Rectal smooth muscle tissue (tissue), 1 donor: ENCODE measurements around the gene CD300LD.

Experiments used
- H3K27ac ChIP-seq: one replicate; pipeline ENCODE4 v1.7.0; 2013; ENCODE audit warnings: low read depth, low read length, inconsistent platforms
- H3K27me3 ChIP-seq: one replicate; pipeline ENCODE4 v1.7.0; 2013; ENCODE audit warnings: low read length; ENCODE audit not compliant: control insufficient read depth, insufficient read depth
- H3K36me3 ChIP-seq: one replicate; pipeline ENCODE4 v1.7.0; 2013; ENCODE audit warnings: low read length; ENCODE audit not compliant: control insufficient read depth, insufficient read depth
- H3K4me1 ChIP-seq: one replicate; pipeline ENCODE4 v1.7.0; 2013; ENCODE audit warnings: low read length; ENCODE audit not compliant: control insufficient read depth, insufficient read depth
- H3K4me3 ChIP-seq: one replicate; pipeline ENCODE4 v1.7.0; 2013; ENCODE audit warnings: low read length
- H3K9ac ChIP-seq: one replicate; pipeline ENCODE4 v1.7.0; 2013; ENCODE audit warnings: low read length

Gene CD300LD

DNA sequence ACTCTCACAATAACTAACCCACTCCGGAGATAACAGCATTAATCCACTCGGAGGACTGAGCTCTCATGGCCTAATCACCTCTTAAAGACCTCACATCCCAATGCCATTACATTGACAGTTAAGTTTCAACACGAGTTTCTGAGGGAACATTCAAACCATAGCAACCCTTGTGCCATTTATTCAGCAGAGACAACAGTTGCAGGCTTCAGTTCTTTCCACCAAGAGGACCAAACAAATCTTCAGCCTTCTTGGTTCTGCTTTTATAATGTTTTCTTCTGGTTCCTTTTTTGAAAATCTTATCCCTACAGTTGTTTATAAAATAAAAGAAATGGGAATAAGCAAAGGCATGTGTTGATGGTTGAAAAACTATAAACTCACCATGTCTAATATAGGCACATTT lies 33.6 kb upstream of the CD300LD start:
- Histone ChIP-seq H3K27me3 (no peaks in the 10 kb centered on the region), H3K27ac (no peak overlapping the region), H3K36me3 (no peaks in the 10 kb centered on the region), H3K4me3 (no peak overlapping the region), H3K4me1 (no peaks in the 10 kb centered on the region), H3K9ac (no peak overlapping the region)

GRCh38 chr17:74624131-74624530 lies 32.0 kb upstream of the CD300LD start:
- no peaks in the 10 kb centered on the region for H3K27me3 ChIP-seq
- no peak overlapping the region for H3K27ac ChIP-seq
- H3K9ac ChIP-seq, result no peak overlapping the region
- H3K4me1 ChIP-seq, result no peaks in the 10 kb centered on the region
- no peak overlapping the region for H3K4me3 ChIP-seq
- no peaks in the 10 kb centered on the region for H3K36me3 ChIP-seq

GRCh38 chr17:74623693-74624093 lies 31.6 kb upstream of the CD300LD start, which contains the start of gene CD300E:
CD300E (minus strand) TSS chr17:74623738; CDS start chr17:74623621, 117 bp downstream.
- Histone ChIP-seq H3K4me3 (no peak within 1 kb of the TSS), H3K4me1 (no peaks in the 10 kb centered on the region), H3K36me3 (no peaks in the 10 kb centered on the region), H3K27ac (no peak within 1 kb of the TSS), H3K9ac (no peak within 1 kb of the TSS), H3K27me3 (no peaks in the 10 kb centered on the region)

- no peak overlapping the region for H3K27ac ChIP-seq
- H3K27me3 ChIP-seq, result no peaks in the 10 kb centered on the region
- no peak overlapping the region for H3K9ac ChIP-seq
- no peak overlapping the region for H3K4me3 ChIP-seq
- H3K4me1 ChIP-seq, result no peaks in the 10 kb centered on the region
- H3K36me3 ChIP-seq, result no peaks in the 10 kb centered on the region
These were observed 27.1 kb upstream of the CD300LD start for GRCh38 chr17:74619077-74619673.

DNA sequence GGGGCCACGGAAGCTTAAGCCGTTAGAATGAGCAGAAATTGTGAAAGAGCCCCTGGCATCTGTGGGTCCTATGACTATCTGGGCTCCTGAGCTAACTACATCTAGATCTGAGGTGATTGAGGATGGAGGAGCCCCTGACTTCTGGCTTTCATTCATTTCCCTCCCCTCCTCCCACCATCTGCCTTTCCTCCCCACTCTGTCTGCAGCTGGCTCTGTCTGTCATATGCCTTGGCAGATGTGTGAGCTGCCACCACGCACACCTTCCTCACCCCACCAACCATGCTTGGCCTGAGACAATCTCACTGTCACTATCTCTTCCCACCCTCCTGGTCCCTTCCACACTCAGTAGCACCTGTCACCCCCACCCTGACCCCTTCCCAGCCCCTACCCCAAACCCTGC lies 26.4 kb upstream of the CD300LD start:
- H3K4me1 ChIP-seq, result no peaks in the 10 kb centered on the region
- no peak overlapping the region for H3K9ac ChIP-seq
- H3K4me3 ChIP-seq, result no peak overlapping the region
- no peaks in the 10 kb centered on the region for H3K36me3 ChIP-seq
- H3K27me3 ChIP-seq, result no peaks in the 10 kb centered on the region
- H3K27ac ChIP-seq, result no peak overlapping the region

GRCh38 chr17:74616696-74617095 lies 24.6 kb upstream of the CD300LD start:
- Histone ChIP-seq H3K4me3 (no peak overlapping the region), H3K27ac (no peak overlapping the region), H3K27me3 (no peaks in the 10 kb centered on the region), H3K4me1 (no peaks in the 10 kb centered on the region), H3K36me3 (no peaks in the 10 kb centered on the region), H3K9ac (no peak overlapping the region)

DNA sequence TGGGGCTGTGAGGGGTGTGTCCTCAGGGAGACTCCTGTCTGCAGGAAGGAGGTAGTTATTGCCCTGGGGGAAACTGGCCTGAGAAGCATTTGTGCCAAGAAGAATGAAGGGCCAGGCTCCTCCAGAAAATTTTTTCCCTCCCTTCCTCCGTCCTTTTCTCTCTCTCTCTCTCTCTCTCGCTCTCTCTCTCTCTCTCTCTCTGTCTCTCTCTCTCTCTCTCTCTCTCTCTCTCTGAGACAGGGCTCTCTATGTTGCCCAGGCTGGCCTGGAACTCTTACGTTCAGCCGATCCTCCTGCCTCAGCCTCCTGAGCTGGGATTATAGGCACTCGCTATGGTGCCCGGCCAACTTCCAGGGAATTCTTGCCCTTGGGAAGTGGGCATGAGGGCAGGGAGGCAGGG lies 20.0 kb upstream of the CD300LD start:
- Histone ChIP-seq H3K4me1 (no peaks in the 10 kb centered on the region), H3K4me3 (no peak overlapping the region), H3K27me3 (no peaks in the 10 kb centered on the region), H3K27ac (no peak overlapping the region), H3K9ac (no peak overlapping the region), H3K36me3 (no peaks in the 10 kb centered on the region)

DNA sequence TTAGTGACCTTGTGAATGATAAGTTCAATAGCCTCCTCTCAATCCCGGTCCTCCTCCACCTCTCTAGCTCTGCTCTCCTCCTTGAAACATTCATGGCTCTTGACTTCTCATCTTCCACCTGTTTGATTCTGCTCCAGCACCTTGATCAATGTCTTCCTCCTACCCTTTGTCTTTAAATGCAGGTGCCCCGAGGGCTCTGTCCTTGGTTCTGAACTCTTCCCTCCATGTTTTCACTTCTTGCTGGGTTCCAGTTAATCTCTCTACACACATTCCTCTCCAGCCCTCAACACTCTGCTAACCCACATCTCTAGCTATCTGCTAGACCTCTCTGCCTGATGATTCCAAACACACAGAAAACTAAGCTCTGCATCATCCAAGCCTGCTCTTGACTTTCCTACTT lies 18.0 kb upstream of the CD300LD start:
- H3K36me3 ChIP-seq, result no peaks in the 10 kb centered on the region

GRCh38 chr17:74608511-74608910 lies 16.4 kb upstream of the CD300LD start:
- Histone ChIP-seq H3K36me3 (no peaks in the 10 kb centered on the region), H3K27ac (no peak overlapping the region), H3K27me3 (no peaks in the 10 kb centered on the region), H3K4me1 (peaks cover 6% of the 10 kb centered on the region), H3K4me3 (no peak overlapping the region), H3K9ac (no peak overlapping the region)

More for the DNA sequence above, 18.0 kb upstream of the CD300LD start:
- Histone ChIP-seq H3K27ac (no peak overlapping the region), H3K9ac (no peak overlapping the region), H3K27me3 (no peaks in the 10 kb centered on the region), H3K4me3 (no peak overlapping the region), H3K4me1 (peaks cover under 1% of the 10 kb centered on the region)

GRCh38 chr17:74607221-74607620 lies 15.1 kb upstream of the CD300LD start:
- Histone ChIP-seq H3K27me3 (no peaks in the 10 kb centered on the region), H3K36me3 (no peaks in the 10 kb centered on the region), H3K9ac (no peak overlapping the region), H3K4me3 (no peak overlapping the region), H3K27ac (no peak overlapping the region), H3K4me1 (peaks cover 6% of the 10 kb centered on the region)

DNA sequence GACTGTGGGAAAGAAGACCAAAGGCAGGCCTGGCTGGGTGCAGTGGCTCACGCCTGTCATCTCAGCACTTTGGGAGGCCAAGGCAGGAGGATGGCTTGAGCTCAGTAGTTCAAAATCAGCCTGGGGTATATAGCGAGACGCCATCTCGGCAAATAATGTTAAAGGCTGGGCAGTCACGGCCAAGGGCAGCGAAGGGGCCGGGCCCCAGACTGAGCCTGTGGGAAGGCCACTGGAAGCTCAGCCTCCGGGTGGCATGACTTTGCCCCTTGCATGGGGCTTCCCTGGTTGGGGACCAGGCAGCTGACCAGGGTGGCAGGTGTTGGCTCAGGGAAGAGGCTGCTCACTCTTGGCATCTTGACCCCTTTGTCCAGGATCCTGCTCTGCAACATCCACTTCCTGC lies 14.0 kb upstream of the CD300LD start:
- H3K4me1 ChIP-seq, result peaks cover 6% of the 10 kb centered on the region
- H3K27ac ChIP-seq, result no peak overlapping the region
- no peak overlapping the region for H3K9ac ChIP-seq
- no peaks in the 10 kb centered on the region for H3K27me3 ChIP-seq
- H3K36me3 ChIP-seq, result no peaks in the 10 kb centered on the region
- no peak overlapping the region for H3K4me3 ChIP-seq

- H3K4me3 ChIP-seq, result no peak overlapping the region
- no peaks in the 10 kb centered on the region for H3K27me3 ChIP-seq
- peaks cover 6% of the 10 kb centered on the region for H3K4me1 ChIP-seq
- H3K27ac ChIP-seq, result peak overlapping the region; percentile 75
- H3K9ac ChIP-seq, result no peak overlapping the region
- no peaks in the 10 kb centered on the region for H3K36me3 ChIP-seq
These were observed 13.3 kb upstream of the CD300LD start for GRCh38 chr17:74605361-74605760.

- Histone ChIP-seq H3K27me3 (no peaks in the 10 kb centered on the region), H3K27ac (peak overlapping the region; percentile 75), H3K36me3 (no peaks in the 10 kb centered on the region), H3K4me1 (peaks cover 6% of the 10 kb centered on the region), H3K4me3 (no peak overlapping the region), H3K9ac (no peak overlapping the region)
These were observed 12.7 kb upstream of the CD300LD start for GRCh38 chr17:74604761-74605160.
